A673 (cell line): ENCODE data around the gene SSTR4. TPM values are rescaled to one million over a fixed set of nuclear protein-coding genes. Genes with fewer than 3 reads are reported as not detected.

Experiments
- BruUV-seq: library from RNA; stranded (reverse); fragments of 400-500 nt; replicated peaks from 2 replicates; lab custom pipeline; 2021; lab: Mats Ljungman, UMichigan
- CTCF ChIA-PET: fragments of 300-600 bp; sonication (Branson Sonifier 250); formaldehyde crosslinking; loops from one replicate; lab custom pipeline; 2022; ENCODE audit warnings: antibody characterized with exemption; lab: Charles Lee
- POLR2A ChIA-PET: fragments of 300-600 bp; sonication (Branson Sonifier 250); formaldehyde crosslinking; loops from one replicate; lab custom pipeline; 2022; ENCODE audit warnings: antibody characterized with exemption; ENCODE audit not compliant: low non-redundant PET; lab: Charles Lee
- DNase-seq: peaks from one replicate; pipeline ENCODE4 v3.0.0-alpha.2; 2015; ENCODE audit warnings: low spot score
- H3K27ac ChIP-seq: fragments of 200-600 bp; sonication (generic); 2 replicates; pipeline ENCODE4 v1.5.1; 2016; ENCODE audit warnings: mixed run types, low read depth, mild to moderate bottlenecking, mixed read lengths, antibody characterized with exemption, low read length; ENCODE audit not compliant: poor library complexity, severe bottlenecking
- H3K27me3 ChIP-seq: fragments of 200-600 bp; sonication (generic); replicated peaks from 2 replicates; pipeline ENCODE4 v1.6.1; 2017; ENCODE audit warnings: mixed run types, low read depth, mild to moderate bottlenecking, mixed read lengths, antibody characterized with exemption, low read length; ENCODE audit not compliant: insufficient read depth, poor library complexity
- H3K36me3 ChIP-seq: fragments of 200-600 bp; sonication (generic); 2 replicates; pipeline ENCODE4 v1.6.1; 2016; ENCODE audit warnings: mixed run types, mild to moderate bottlenecking, mixed read lengths, antibody characterized with exemption, low read length; ENCODE audit not compliant: insufficient read depth, poor library complexity, severe bottlenecking
- H3K4me1 ChIP-seq: fragments of 200-600 bp; sonication (generic); 2 replicates; pipeline ENCODE4 v1.6.1; 2017; ENCODE audit warnings: mixed run types, mild to moderate bottlenecking, mixed read lengths, antibody characterized with exemption, low read length; ENCODE audit not compliant: insufficient read depth, poor library complexity, severe bottlenecking
- H3K4me3 ChIP-seq: fragments of 200-600 bp; sonication (generic); 2 replicates; pipeline ENCODE4 v1.5.1; 2016; ENCODE audit warnings: low read depth, mixed run types, mild to moderate bottlenecking, mixed read lengths, low read length; ENCODE audit not compliant: poor library complexity, severe bottlenecking
- H3K9me3 ChIP-seq: fragments of 200-600 bp; sonication (generic); 2 replicates; pipeline ENCODE4 v1.6.1; 2016; ENCODE audit warnings: mixed run types, low read depth, mild to moderate bottlenecking, mixed read lengths, antibody characterized with exemption, low read length; ENCODE audit not compliant: poor library complexity, severe bottlenecking
- EZH2 ChIP-seq: fragments of 200-600 bp; sonication (generic); IDR thresholded peaks from 2 replicates; pipeline ENCODE4 v1.6.1; 2017; ENCODE audit warnings: borderline replicate concordance, low read depth, mild to moderate bottlenecking, mixed read lengths, antibody characterized with exemption, low read length; ENCODE audit not compliant: poor library complexity, severe bottlenecking
- intact Hi-C: fragments of 100-400 bp; cut with micrococcal nuclease; formaldehyde crosslinking; loops from one replicate; pipeline ENCODE4 v1.10.0; 2022; ENCODE audit not compliant: unreplicated experiment
- total RNA-seq: library from RNA; stranded (reverse); gene quantifications from 2 replicates; pipeline ENCODE4 v1.2.3, GENCODE V29; 2021
- TF ChIP-seq, protein P1 (sequence below): fragments of 300-800, 200-600 bp; sonication (generic); conservative IDR thresholded peaks from 2 replicates; pipeline ENCODE4 v1.5.1; 2017; ENCODE audit warnings: low read depth, mild to moderate bottlenecking, antibody characterized with exemption, low read length, moderate library complexity, mixed read lengths

SSTR4 gene
- total RNA-seq, 1 experiment from 2014 or later = not detected

- H3K4me3 ChIP-seq = no peak overlapping the region
- peaks cover 51% of the 10 kb centered on the region for H3K27me3 ChIP-seq
- no peak for TF ChIP-seq EZH2
- TF ChIP-seq, protein P1, sequence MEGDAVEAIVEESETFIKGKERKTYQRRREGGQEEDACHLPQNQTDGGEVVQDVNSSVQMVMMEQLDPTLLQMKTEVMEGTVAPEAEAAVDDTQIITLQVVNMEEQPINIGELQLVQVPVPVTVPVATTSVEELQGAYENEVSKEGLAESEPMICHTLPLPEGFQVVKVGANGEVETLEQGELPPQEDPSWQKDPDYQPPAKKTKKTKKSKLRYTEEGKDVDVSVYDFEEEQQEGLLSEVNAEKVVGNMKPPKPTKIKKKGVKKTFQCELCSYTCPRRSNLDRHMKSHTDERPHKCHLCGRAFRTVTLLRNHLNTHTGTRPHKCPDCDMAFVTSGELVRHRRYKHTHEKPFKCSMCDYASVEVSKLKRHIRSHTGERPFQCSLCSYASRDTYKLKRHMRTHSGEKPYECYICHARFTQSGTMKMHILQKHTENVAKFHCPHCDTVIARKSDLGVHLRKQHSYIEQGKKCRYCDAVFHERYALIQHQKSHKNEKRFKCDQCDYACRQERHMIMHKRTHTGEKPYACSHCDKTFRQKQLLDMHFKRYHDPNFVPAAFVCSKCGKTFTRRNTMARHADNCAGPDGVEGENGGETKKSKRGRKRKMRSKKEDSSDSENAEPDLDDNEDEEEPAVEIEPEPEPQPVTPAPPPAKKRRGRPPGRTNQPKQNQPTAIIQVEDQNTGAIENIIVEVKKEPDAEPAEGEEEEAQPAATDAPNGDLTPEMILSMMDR = no peak
- H3K36me3 ChIP-seq = no peaks in the 10 kb centered on the region
- intact Hi-C loops = no loop called here
- no peaks in the 10 kb centered on the region for H3K4me1 ChIP-seq
- no peak for DNase-seq
- H3K27ac ChIP-seq = no peak overlapping the region
- CTCF ChIA-PET = no interaction called here
- no TSS peak for BruUV-seq
- H3K9me3 ChIP-seq = no peaks in the 10 kb centered on the region
- POLR2A ChIA-PET = no interaction called here
Observed at GRCh38 chr20:23080521-23080920, 45.4 kb downstream of the SSTR4 start.

DNA sequence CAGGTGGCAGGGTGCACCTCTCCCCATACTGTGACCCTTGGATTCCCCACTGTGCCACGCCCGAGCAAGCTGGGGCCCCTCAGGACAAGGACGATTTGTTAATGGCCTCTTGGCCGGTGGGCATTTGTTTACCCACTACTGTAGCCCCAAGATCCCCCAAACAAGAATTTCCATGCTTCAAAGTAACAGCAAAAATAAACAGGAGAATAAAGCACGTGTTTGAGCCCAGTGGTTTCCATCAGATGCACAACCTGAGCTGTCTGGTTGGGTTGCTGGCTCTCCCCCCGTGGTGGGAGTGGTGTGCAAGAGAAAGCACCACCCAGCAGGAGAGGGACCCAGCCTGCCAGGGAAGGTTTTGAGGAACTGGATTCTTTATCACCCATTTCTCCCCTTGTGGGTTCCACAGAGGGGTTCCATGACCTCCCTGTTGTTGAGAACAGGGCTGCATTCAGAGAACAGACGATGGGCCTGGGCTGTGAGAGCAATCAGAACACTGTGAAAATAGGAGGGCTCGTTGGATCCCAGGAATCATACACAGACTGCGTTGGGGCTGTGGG, 46.2 kb downstream of the SSTR4 start:
- no TSS peak for BruUV-seq
- no peaks in the 10 kb centered on the region for H3K36me3 ChIP-seq
- intact Hi-C loops = no loop called here
- no peak for DNase-seq
- peaks cover 48% of the 10 kb centered on the region for H3K27me3 ChIP-seq
- ChIA-PET POLR2A (no interaction called here), CTCF (no interaction called here)
- TF ChIP-seq, protein P1 = no peak
- no peak for TF ChIP-seq EZH2
- H3K4me3 ChIP-seq = no peak overlapping the region
- H3K27ac ChIP-seq = no peak overlapping the region
- H3K4me1 ChIP-seq = no peaks in the 10 kb centered on the region
- H3K9me3 ChIP-seq = no peaks in the 10 kb centered on the region

DNA sequence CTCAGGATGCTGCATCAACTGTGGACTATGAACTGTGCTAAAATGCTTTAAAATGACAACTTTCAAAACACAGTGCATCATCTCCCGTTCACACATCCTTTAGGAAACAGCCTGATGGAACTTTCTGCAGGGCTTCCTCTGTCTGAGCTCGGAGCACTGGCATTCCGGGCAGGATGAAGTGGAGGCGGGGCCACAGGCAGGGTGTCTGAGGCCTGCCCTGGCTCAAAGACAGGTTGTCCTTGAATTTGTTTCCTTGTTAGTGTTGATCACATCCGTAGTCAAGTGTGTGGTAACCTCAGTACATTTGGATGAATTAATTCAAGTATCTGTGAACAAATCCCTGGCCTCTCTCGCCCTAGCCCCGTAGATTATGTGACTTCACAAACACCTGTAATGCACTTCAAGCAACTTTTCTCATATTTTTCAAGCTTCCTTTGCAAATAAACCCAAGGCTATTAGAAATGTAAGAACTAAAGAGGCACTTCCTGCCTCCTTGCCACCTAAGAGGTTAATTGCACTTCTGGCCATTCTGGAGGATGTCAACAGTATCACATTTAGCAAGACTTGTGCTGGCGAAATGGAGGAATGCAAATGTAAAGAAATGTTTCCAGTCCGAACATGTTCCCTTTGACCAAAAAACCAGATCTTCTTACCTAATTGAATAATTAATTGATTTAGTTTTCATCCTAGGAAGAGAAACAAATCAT, 47.9 kb downstream of the SSTR4 start:
- no peak for DNase-seq
- POLR2A ChIA-PET = no interaction called here
- no TSS peak for BruUV-seq
- no peak overlapping the region for H3K4me3 ChIP-seq
- peaks cover 37% of the 10 kb centered on the region for H3K27me3 ChIP-seq
- no peaks in the 10 kb centered on the region for H3K36me3 ChIP-seq
- no peaks in the 10 kb centered on the region for H3K9me3 ChIP-seq
- H3K27ac ChIP-seq = no peak overlapping the region
- intact Hi-C loops = no loop called here
- TF ChIP-seq, protein P1 = no peak
- no peak for TF ChIP-seq EZH2
- H3K4me1 ChIP-seq = no peaks in the 10 kb centered on the region
- CTCF ChIA-PET = no interaction called here
